HCT116 (cell line): ENCODE measurements around the gene CCDC197.

Experiments
- POLR2A ChIP-seq: IDR thresholded peaks from 2 replicates; pipeline ENCODE4 v1.7.0; 2011; ENCODE audit warnings: borderline replicate concordance; ENCODE audit not compliant: insufficient read depth, insufficient read length; ENCODE audit errors: extremely low read depth
- SIN3A ChIP-seq: IDR thresholded peaks from 2 replicates; pipeline ENCODE4 v1.6.1; 2012; ENCODE audit warnings: low read depth
- ZNF274 ChIP-seq: fragments of 200-500 bp; sonication (Bioruptor generic); IDR thresholded peaks from 2 replicates; pipeline ENCODE4 v1.6.1; 2014; ENCODE audit warnings: mild to moderate bottlenecking, low read depth, low read length, inconsistent platforms
- TF ChIP-seq, protein P1 (sequence below), 3 experiments: fragments of 200-600 bp in 1 of 3; sonication (generic) in 1 of 3; IDR thresholded peaks in 2 of 3; conservative IDR thresholded peaks in 1 of 3; 2 replicates each; pipeline ENCODE4 v1.5.1; 2012 to 2017; ENCODE audit warnings: low read depth in 2 of 3, low read length in 2 of 3, antibody characterized with exemption in 1 of 3, borderline replicate concordance in 1 of 3, control low read depth in 1 of 3, mild to moderate bottlenecking in 1 of 3, mixed read lengths in 1 of 3, mixed run types in 1 of 3, moderate library complexity in 1 of 3; ENCODE audit not compliant: insufficient read depth in 1 of 3

DNA sequence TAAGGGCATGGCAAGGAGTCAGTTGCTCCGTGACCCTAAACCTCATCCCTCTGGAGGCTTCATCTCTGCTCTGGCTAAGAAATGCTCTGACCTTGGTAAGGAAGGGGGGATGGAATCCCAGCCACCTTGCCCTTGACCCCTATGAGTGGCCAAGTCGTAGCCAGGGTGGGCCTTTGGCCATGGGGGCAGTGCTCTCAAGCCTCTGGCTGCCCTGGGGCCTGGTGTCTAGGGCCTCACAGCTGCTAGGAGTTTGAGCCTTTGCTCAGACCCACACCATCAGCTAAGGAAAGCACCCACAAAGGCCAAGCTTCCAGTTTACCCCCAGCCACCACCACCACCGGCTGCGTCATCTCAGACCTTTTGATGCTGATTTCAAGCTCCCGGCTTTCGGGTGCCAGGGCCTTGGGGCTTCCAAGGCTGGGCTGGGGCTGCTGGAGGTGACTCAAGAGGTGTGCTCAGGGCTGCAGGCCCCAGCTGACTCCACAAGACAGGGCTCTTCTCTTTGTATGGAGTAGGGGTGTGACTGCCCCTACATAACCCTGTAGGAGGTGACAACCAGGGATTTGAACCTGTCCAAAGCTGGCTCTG lies 24.4 kb upstream of the CCDC197 start:
- TF ChIP-seq, protein P1, sequence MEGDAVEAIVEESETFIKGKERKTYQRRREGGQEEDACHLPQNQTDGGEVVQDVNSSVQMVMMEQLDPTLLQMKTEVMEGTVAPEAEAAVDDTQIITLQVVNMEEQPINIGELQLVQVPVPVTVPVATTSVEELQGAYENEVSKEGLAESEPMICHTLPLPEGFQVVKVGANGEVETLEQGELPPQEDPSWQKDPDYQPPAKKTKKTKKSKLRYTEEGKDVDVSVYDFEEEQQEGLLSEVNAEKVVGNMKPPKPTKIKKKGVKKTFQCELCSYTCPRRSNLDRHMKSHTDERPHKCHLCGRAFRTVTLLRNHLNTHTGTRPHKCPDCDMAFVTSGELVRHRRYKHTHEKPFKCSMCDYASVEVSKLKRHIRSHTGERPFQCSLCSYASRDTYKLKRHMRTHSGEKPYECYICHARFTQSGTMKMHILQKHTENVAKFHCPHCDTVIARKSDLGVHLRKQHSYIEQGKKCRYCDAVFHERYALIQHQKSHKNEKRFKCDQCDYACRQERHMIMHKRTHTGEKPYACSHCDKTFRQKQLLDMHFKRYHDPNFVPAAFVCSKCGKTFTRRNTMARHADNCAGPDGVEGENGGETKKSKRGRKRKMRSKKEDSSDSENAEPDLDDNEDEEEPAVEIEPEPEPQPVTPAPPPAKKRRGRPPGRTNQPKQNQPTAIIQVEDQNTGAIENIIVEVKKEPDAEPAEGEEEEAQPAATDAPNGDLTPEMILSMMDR (IDR thresholded peaks at IDR 0.05 in 2 of 3, conservative IDR thresholded peaks at IDR 0.05 in 1 of 3; ENCODE audit: borderline replicate concordance in 1 of 3, insufficient read depth in 1 of 3, low read depth in 2 of 3, low read length in 2 of 3) = no peak
- TF ChIP-seq ZNF274 (no peak), SIN3A (no peak), POLR2A (no peak)
